Activated CD4-positive, alpha-beta T cell treated with anti-CD3 and anti-CD28 coated beads, Interleukin-2, amount 10 ng/mL, durations not matched to agents 24 days and 14 days (primary cell): ENCODE results near the gene SYNE3. TPM values are rescaled to one million over a fixed set of nuclear protein-coding genes. Genes with fewer than 3 reads are reported as not detected.

ENCODE experiments used
- DNase-seq: peaks from one replicate; pipeline ENCODE4 v3.0.0; 2022
- H3K27ac Mint-ChIP-seq: one replicate; pipeline ENCODE4 v1.8.0; 2022; ENCODE audit warnings: mild to moderate bottlenecking, mixed read lengths
- H3K27me3 Mint-ChIP-seq: one replicate; pipeline ENCODE4 v1.8.0; 2022; ENCODE audit warnings: mixed read lengths
- H3K36me3 Mint-ChIP-seq: one replicate; pipeline ENCODE4 v1.8.0; 2022; ENCODE audit warnings: low read depth, mild to moderate bottlenecking, mixed read lengths
- H3K4me1 Mint-ChIP-seq: one replicate; pipeline ENCODE4 v1.8.0; 2021; ENCODE audit warnings: mixed read lengths
- H3K4me3 Mint-ChIP-seq: one replicate; pipeline ENCODE4 v1.8.0; 2022; ENCODE audit warnings: mild to moderate bottlenecking, moderate library complexity, mixed read lengths
- H3K9me3 Mint-ChIP-seq: one replicate; pipeline ENCODE4 v1.8.0; 2021; ENCODE audit warnings: mixed read lengths
- intact Hi-C: fragments of 100-400 bp; cut with micrococcal nuclease; formaldehyde crosslinking; loops from one replicate; pipeline ENCODE4 v1.15.1; 2023
- total RNA-seq: library from RNA; stranded (reverse); gene quantifications from 2 replicates; pipeline ENCODE4 v1.2.3, GENCODE V29; 2022

Gene SYNE3
- total RNA-seq, 1 donor from 2014 or later: 46.3 TPM

DNA sequence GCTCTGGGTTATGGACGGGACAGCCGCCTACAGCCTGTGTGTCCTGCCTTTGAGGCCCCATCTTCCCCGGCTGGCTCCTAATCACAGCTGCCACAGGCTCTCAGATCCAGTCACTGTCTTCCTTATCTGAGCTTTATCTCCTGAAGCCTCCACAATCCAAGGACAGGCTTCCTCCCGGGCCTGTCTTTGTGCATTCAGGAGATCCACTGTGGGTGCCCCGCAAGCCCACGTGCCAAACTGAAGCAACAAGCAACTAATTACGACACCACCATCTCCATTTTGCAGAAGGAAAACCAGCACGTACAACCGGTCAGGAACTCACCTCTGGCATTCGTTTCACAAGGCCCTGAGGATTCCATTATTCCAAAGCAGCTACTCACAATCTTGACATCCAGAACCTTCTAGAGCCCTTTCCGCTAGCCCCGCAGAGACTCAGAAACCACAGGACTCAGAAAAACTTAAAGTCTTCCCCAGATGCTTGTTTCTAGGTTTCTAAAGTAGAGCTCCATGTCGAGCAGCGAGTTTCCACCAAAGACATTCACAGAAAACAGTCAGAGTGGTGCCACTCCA lies 14.0 kb downstream of the SYNE3 start:
- DNase-seq: no peak
- Mint-ChIP-seq H3K4me1 (peaks cover 54% of the 10 kb centered on the region), H3K27ac (peak overlapping the region; percentile 51), H3K27me3 (no peaks in the 10 kb centered on the region), H3K9me3 (no peaks in the 10 kb centered on the region), H3K36me3 (peaks cover 42% of the 10 kb centered on the region), H3K4me3 (no peak overlapping the region)
- intact Hi-C loops: no loop called here

DNA sequence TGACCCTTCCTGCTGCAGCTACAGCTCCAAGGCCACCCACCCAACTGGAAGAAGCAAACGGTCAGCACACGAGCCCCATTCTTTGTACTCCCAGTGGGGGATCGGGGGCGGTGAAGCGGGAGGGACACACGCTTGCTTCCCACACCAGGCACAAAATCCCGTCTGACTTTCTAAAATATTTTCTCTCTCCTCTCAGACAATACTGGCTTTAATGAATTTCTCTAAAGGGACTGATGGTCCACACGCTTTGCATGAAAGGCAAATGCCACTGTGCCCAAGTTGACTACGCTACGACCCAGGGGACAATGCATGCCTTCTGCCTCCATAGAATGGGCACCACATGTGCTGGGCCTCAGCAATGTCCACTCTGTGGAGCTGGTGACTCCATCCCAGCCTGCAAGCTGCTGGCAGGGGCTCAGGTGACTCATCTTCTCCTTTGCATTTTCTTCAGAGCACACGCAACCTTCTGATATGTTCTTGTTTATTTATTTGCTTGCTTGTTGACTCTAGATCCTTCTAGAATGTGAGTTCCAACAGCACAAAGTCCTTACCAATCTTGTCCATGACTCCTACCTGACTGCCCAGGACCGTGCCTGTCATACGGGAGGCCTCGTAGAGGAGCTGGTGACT lies 15.6 kb downstream of the SYNE3 start:
- no peak overlapping the region for H3K4me3 Mint-ChIP-seq
- H3K27ac Mint-ChIP-seq: peak overlapping the region; percentile 75

DNA sequence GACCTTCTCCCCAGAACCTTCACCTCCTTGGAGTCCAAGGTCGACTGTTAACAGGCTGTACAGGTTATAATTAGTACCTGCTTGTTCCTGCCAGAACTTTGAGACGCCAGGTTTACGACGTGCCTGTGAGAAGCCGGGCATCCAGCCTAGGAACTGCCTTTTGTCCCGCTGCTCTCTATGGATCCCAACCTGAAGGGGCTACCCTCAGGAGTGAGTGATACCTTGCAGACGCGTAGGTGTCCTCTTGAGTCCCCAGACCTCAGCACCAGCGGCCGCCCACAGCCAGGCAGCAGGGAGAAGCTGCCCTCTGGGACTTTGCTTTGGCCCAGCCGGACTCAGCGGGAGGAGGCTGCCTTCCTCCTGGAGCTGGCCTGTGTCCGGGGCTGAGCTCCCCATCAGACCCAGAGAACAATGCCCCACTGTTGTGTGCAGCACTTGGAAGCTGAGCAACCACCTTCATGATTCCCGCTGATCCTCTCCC lies 16.2 kb downstream of the SYNE3 start:
- Mint-ChIP-seq H3K4me1 (peaks cover 59% of the 10 kb centered on the region), H3K9me3 (no peaks in the 10 kb centered on the region), H3K36me3 (peaks cover 34% of the 10 kb centered on the region), H3K27ac (no peak overlapping the region), H3K4me3 (no peak overlapping the region), H3K27me3 (no peaks in the 10 kb centered on the region)
- intact Hi-C loops: no loop called here
- DNase-seq: no peak

More for the DNA sequence above, 15.6 kb downstream of the SYNE3 start:
- H3K36me3 Mint-ChIP-seq: peaks cover 32% of the 10 kb centered on the region
- no peak for DNase-seq
- intact Hi-C loops: no loop called here
- H3K4me1 Mint-ChIP-seq: peaks cover 57% of the 10 kb centered on the region
- H3K27me3 Mint-ChIP-seq: no peaks in the 10 kb centered on the region
- no peaks in the 10 kb centered on the region for H3K9me3 Mint-ChIP-seq

DNA sequence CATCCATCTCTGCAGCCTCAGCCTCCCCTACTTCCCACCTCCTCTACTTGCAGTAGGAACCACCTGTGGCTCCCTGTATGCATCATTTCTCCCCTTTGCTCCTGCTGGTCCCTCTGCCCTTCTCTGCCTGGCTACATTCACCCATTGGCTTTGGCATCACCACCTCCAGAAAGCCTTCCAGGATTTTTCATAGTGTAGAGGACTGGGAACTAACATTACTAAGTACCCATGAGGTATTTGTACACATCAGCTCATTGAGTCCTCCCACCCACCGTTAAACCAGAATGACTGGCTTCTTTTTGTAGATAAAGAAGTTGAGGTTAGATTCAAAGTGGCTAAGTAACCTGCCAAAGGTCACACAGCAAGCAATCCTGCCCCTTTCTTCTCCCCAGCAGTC lies 17.1 kb downstream of the SYNE3 start:
- Mint-ChIP-seq H3K9me3 (no peaks in the 10 kb centered on the region), H3K4me1 (peaks cover 60% of the 10 kb centered on the region), H3K36me3 (peaks cover 34% of the 10 kb centered on the region), H3K27me3 (no peaks in the 10 kb centered on the region), H3K27ac (peak overlapping the region; percentile 66), H3K4me3 (no peak overlapping the region)
- intact Hi-C loops: loop anchor here (1.0 kb wide), 1 partner anchor 24 kb away; no protein-coding TSS in a partner anchor
- DNase-seq: no peak

DNA sequence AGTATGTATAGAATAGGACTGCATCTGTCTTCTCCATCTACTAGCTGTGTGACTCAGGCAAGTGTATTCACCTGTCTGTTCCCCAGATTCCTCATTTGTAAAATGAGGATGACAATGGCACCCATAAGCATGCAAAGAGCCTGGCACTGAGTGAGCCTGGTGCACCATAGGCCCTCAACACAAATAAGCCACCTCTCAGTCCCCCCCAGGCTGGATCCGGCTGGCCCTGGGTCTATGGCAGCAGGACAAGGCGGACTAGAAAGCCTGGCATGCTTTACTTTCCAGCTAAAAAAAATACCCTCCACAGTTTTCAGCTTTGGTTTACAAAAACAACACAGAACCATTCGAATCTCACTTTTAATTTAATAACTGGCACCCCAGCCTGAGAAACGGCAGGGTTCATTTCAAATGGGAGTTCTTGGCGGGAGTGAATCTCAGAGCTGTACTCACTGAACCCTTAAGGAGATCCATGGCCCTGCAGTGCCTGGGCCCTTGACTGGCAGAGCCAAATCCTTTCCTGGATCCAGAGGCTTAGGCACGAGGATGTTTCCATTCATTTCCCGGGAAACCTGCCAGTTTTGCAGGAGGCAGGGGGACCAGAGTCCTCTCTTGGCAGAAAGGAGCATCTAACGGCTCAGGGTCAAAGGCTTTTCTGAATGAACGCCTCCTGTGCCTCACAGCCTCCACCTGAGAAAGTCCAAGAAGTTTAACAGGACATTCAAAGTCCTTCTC lies 17.7 kb downstream of the SYNE3 start:
- intact Hi-C loops: loop anchor here (1.0 kb wide), 1 partner anchor 25 kb away; no protein-coding TSS in a partner anchor
- Mint-ChIP-seq H3K36me3 (peaks cover 35% of the 10 kb centered on the region), H3K9me3 (no peaks in the 10 kb centered on the region), H3K4me3 (no peak overlapping the region), H3K27ac (no peak overlapping the region), H3K4me1 (peaks cover 61% of the 10 kb centered on the region), H3K27me3 (no peaks in the 10 kb centered on the region)
- no peak for DNase-seq

DNA sequence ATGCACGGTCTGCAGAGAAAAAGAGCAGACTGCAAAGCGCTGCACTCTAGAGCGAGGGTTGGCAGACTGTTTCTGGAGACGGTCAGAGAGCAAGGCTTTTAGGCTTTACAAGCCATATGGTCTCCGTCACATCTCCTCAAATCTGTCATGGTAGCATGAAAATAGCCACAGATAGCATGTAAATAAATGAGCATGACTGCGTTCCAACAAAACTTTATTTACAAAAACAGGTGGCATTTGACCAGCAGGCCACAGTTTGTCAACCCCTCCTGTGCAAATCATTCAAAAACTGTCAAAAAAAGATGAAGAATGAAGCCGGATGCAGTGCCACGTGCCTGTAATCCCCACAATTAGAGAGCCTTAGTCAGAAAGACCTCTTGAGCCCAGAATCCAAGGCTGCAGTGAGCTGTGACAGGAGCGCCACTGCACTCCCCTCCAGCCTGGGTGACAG lies 18.9 kb downstream of the SYNE3 start:
- Mint-ChIP-seq H3K4me1 (peaks cover 61% of the 10 kb centered on the region), H3K9me3 (no peaks in the 10 kb centered on the region), H3K4me3 (no peak overlapping the region), H3K27me3 (no peaks in the 10 kb centered on the region), H3K36me3 (peaks cover 33% of the 10 kb centered on the region), H3K27ac (no peak overlapping the region)
- intact Hi-C loops: loop anchor here (2.0 kb wide), 1 partner anchor 19 kb away; the partner anchor contains the start of gene SYNE3
- no peak for DNase-seq

DNA sequence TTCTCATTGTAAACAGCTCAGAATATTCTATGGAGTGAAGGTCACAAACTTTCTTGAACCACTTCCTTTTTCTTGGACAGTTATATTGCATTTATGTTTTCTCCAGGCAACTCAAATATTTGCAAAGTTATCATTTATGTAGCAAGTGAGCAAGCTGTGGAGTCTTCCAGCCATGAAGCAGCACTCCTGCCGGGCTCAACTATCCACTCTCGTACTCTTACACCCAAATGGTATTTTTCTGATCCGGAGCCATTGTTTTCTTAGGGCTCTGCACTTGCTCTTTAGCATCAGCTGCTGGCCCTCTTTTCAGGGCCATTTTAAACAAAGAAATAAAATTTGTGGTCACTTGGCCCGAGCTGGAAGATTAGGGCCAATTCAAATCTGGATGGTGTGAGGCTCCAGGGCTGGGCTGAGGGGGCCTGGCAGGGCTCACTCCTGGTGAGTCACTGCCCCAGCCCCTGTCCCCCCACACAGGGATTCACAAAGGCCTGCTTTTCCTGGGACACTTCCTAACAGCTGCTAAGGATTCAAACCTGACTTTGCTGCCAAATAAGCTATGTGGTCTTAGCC lies 19.7 kb downstream of the SYNE3 start:
- Mint-ChIP-seq H3K27ac (peak overlapping the region; percentile 92), H3K27me3 (no peaks in the 10 kb centered on the region), H3K4me1 (peaks cover 55% of the 10 kb centered on the region), H3K36me3 (peaks cover 38% of the 10 kb centered on the region), H3K9me3 (peaks cover 5% of the 10 kb centered on the region), H3K4me3 (peak overlapping the region; percentile 18)
- intact Hi-C loops: loop anchor here (2.0 kb wide), 1 partner anchor 20 kb away; the partner anchor contains the start of gene SYNE3
- no peak for DNase-seq

DNA sequence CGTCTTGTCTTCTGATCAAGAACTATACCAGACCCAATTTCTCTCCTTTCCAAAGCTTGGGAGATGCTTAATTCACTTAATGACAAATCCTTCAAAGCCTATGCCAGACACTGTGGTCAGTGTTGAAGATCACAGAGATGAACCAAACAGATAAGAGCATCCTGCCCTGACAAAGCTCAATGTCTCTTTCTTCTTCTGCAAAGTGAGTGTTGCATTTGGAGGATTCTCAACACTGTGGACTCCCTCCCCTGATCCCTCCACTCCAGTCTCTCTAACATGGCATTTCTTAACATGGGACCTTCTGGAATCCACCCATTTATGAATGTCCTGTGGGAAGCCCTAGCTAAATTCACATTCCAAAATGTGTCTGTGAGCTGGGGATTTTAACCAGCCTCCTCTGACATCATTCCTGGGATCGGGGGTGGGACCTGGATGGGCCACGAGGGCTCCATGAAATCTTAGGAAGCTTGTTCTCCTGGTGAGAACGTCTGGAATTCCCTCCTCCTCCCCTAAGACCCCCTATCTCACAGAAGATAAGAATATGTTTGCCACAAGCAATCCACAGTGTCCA lies 20.3 kb downstream of the SYNE3 start:
- DNase-seq: peak; percentile 68
- intact Hi-C loops: loop anchor here (2.0 kb wide), 1 partner anchor 21 kb away; the partner anchor contains the start of gene SYNE3
- Mint-ChIP-seq H3K36me3 (peaks cover 36% of the 10 kb centered on the region), H3K4me1 (peaks cover 52% of the 10 kb centered on the region), H3K4me3 (peak overlapping the region; percentile 18), H3K27ac (peak overlapping the region; percentile 92), H3K27me3 (no peaks in the 10 kb centered on the region), H3K9me3 (peaks cover 5% of the 10 kb centered on the region)

DNA sequence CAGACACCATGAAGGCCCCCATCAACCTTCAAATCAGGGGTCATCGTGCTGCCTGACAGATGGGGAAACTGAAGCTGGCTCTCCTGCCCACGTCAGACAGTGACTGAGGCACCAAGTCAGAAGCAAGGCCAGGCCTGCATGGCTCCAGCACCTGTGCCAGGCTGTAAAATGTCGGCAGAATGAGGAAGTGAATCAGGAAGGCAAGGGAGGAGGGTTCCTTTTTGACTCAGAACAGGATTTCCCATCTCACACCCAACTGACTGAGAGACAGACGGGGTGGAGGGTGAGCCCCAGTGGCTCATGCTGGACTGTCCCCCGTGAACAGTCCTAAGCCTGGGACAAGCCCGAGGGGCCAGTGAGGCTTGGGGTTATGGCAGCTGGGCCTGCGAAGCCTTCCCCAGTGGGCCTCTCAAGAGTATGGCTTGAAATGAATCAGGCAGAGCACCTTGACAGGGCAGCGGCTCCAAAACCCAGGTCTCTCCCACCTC lies 20.9 kb downstream of the SYNE3 start:
- peak; percentile 71 for DNase-seq
- Mint-ChIP-seq H3K4me1 (peaks cover 53% of the 10 kb centered on the region), H3K27ac (peak overlapping the region; percentile 92), H3K9me3 (peaks cover 5% of the 10 kb centered on the region), H3K27me3 (no peaks in the 10 kb centered on the region), H3K4me3 (peak overlapping the region; percentile 18), H3K36me3 (peaks cover 32% of the 10 kb centered on the region)
- intact Hi-C loops: loop anchor here (1.0 to 2.0 kb wide), 2 partner anchors 15 to 21 kb away; partner anchors contain the start of gene SYNE3

DNA sequence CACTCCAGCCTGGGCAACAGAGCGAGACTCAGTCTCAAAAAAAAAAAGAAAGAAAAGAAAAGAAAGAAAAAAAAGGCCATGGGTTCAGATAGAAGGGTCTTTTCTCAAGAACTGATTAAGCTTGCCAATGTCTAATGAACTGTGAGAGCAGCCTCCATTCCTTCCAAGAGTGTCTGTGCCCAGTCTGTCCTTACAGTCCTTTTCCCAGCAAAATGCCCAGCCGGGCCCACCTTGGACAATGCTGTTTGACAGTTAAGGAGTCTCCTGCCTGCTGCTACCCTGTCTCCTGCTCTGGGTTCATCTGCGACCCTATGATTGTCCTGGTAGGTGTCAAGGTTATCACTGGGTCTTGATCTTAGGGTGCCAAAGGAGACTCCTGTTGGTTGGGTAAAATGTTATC lies 21.4 kb downstream of the SYNE3 start:
- H3K9me3 Mint-ChIP-seq: peaks cover 5% of the 10 kb centered on the region
- H3K4me3 Mint-ChIP-seq: peak overlapping the region; percentile 18
- H3K4me1 Mint-ChIP-seq: peaks cover 55% of the 10 kb centered on the region
- H3K27me3 Mint-ChIP-seq: no peaks in the 10 kb centered on the region
- no peak for DNase-seq
- peak overlapping the region; percentile 92 for H3K27ac Mint-ChIP-seq
- peaks cover 31% of the 10 kb centered on the region for H3K36me3 Mint-ChIP-seq
- intact Hi-C loops: loop anchor here (1.0 kb wide), 1 partner anchor 15 kb away; no protein-coding TSS in a partner anchor

DNA sequence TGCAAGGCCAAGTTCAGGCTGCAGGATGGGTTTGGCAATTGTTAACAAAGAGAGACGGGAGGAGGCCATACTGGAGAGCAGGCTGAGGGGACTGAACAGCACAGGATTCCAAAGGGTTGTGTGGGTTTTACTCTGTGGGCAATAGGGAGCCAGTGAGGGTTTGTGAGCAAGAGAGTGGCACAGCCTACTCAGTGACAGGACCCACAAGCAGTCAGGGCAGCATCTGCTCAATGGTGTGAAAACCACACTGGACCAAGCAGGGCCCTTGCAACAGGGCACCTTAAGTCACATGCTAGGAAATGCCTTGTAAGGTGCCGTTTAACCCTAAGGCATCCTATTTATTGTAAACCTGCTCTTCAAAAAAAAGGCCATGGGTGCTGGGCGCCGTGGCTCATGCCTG lies 22.0 kb downstream of the SYNE3 start:
- Mint-ChIP-seq H3K36me3 (peaks cover 29% of the 10 kb centered on the region), H3K9me3 (peaks cover 5% of the 10 kb centered on the region), H3K27ac (peak overlapping the region; percentile 57), H3K4me3 (no peak overlapping the region), H3K27me3 (no peaks in the 10 kb centered on the region), H3K4me1 (peaks cover 54% of the 10 kb centered on the region)
- intact Hi-C loops: loop anchor here (5.0 kb wide), 1 partner anchor 37 kb away; no protein-coding TSS in a partner anchor
- no peak for DNase-seq

DNA sequence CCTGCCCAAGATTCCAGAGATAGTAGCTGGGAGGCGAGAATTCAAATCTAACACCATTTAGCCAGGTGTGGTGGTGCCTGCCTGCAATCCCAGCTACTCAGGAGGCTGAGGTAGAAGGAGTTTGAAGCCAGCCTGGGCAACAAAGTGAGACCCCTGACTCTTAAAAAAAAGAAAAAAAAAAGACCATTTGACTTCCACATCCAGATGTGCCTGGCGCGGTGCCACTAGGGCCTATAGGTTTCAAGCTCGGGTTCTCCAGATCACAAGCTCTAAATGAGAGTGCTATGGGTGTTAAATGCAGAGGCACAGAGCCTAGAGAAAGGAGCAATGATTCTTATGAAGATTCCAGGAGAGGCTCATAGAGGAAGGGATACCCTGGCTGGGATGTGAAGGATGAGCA lies 22.5 kb downstream of the SYNE3 start:
- Mint-ChIP-seq H3K27me3 (no peaks in the 10 kb centered on the region), H3K4me1 (peaks cover 51% of the 10 kb centered on the region), H3K9me3 (peaks cover 5% of the 10 kb centered on the region), H3K4me3 (no peak overlapping the region), H3K36me3 (peaks cover 27% of the 10 kb centered on the region), H3K27ac (peak overlapping the region; percentile 57)
- no peak for DNase-seq
- intact Hi-C loops: loop anchor here (5.0 kb wide), 1 partner anchor 37 kb away; no protein-coding TSS in a partner anchor

DNA sequence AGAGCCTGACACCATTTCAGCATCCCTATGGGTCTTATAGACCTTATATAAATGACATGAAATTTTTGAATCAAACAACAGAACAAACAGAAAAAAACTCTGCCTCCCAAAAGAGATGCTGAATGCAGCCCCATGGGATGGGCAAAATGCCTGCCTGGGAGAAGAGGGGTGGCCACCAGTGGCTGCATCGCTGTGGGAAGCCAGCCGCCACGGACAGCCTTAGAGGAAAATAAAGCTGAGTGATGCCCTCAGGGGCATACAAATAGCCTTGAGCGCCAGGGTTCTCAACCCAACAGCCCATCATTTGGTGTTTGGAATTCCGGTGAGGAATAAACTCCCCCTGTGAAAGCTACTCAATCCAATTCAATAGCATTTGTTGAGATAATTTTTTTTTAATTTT lies 22.9 kb downstream of the SYNE3 start:
- Mint-ChIP-seq H3K27ac (no peak overlapping the region), H3K4me3 (no peak overlapping the region), H3K27me3 (no peaks in the 10 kb centered on the region), H3K36me3 (peaks cover 29% of the 10 kb centered on the region), H3K4me1 (peaks cover 52% of the 10 kb centered on the region), H3K9me3 (peaks cover 5% of the 10 kb centered on the region)
- no peak for DNase-seq
- intact Hi-C loops: loop anchor here (5.0 kb wide), 1 partner anchor 36 kb away; no protein-coding TSS in a partner anchor
